GM21360 (cell line): ENCODE results near the gene F8A2.
A peak's percentile ranks its signal among the peaks of the same experiment; 100 is the strongest.
"Not testable (repeated sequence)": the region's sequence is repeated elsewhere in the genome, so short reads cannot be mapped to it uniquely, and the experiment has no call there.

Source experiments
- ATAC-seq: cut with Tn5 transposase; IDR thresholded peaks from one replicate; pipeline ENCODE4 v1.9.1; 2021; ENCODE audit warnings: mild to moderate bottlenecking, moderate library complexity; ENCODE audit not compliant: unreplicated experiment

The F8A2 gene

DNA sequence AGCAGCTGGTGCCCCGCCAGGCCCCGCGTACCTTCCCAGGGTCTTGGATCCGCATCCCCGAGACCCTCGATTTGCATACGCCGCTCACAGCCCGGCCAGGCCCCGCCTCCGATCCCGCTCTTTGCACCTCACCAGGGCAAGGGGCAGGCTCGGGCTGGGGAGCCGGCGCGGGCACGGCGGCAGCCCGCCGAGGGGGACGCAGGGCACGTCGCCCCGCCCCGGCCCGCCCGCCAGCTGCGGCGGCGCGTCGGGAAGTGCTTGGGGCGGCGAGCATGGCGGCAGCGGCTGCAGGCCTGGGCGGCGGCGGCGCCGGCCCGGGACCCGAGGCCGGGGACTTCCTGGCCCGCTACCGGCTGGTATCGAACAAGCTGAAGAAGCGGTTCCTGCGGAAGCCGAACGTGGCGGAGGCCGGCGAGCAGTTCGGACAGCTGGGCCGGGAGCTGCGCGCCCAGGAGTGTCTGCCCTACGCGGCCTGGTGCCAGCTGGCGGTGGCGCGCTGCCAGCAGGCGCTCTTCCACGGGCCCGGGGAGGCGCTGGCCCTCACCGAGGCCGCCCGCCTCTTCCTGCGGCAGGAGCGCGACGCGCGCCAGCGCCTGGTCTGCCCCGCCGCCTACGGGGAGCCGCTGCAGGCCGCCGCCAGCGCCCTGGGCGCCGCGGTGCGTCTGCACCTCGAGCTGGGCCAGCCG lies at the start of gene F8A2:
Gene F8A2 (plus strand): TSS at position 253 of the 686 bp plus-strand sequence. CDS start 20 bp downstream, at position 273.
- peak; percentile 68 for ATAC-seq

DNA sequence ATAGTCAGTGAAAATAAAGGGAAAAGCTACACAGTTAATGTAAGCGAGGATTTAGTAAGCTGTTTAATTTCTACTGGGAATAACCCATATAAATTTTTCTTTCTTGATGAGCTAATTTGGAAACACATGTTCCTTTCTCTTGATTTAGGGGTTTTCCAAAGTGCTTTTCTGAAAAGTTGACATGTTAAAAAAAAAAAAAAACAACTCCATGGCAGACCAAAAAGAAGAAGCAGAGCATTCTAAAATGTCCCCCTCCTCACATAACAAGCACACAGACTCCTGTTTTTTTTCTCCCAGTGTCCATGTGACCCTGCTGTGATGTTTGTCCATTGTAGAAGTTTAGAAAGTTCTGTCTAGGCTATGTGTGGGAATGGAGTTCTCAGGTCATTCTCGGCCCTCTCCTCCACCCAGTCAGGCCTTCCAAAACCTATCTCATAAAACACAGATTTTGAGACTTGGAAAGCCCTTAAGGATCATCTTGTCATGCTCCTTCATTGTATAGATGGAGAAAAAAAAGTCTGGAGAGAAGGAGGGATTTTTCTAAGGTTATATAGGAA lies 48.3 kb upstream of the F8A2 start:
- ATAC-seq: no peak

GRCh38 chrX:155334486-155335336 lies 47.2 kb upstream of the F8A2 start, which contains the start of gene CLIC2:
Gene CLIC2, minus strand, starts transcription at chrX:155334614. Its CDS starts 187 bp downstream, at chrX:155334427.
- ATAC-seq: no peak

DNA sequence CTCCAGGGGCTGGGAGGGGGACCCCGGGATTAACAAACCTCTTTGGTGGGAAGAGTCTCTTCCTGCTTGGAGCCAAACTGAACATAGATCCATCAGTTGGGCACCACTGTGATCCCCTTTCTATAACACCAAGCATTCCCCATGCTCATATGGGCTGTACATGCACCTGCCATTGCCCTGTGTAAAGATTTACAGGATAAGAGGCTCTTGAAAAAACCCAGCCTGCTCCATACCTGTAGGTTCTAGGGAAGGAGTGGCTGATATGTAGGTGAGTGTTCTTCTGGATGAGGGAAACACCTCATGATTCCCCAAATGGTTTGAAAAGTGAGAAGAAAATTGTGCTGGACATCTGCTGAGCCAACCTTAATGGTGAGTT lies 46.6 kb upstream of the F8A2 start:
- not testable (repeated sequence) for ATAC-seq

DNA sequence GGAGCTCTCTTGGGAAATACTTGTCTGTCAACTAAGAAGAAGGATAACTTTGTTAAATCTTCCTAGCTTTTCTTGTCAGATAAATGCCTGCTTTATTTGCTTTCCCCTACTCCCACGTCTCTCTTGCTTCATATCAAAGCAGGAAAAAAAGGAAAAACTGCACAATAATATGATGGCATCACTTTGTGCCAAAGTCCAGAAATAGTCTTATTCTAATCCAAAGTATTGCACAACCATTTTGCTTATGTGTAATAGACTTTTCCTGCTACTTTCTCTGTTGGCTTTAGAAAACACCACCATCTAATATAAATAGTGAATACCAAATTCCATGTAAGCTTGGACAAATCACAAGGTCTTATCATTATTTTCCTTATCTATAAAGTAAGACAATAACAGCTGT lies 36.2 kb upstream of the F8A2 start:
- not testable (repeated sequence) for ATAC-seq

DNA sequence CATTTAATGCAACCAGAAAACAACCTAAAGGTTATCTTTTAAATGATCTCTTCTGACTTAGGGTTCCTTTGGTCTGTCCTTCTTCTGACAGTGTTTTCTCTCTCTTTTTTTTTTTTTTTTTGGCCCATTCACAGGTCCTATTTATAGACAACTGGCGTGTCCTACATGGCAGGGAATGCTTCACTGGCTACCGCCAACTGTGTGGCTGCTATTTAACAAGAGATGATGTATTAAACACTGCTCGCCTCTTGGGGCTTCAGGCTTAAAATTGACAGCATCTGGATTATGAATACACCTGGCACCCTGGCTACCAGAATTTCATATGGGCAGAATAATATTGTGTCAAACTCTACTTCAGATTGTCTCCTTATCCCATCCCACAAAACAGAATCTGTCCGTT lies 32.4 kb upstream of the F8A2 start:
- not testable (repeated sequence) for ATAC-seq

DNA sequence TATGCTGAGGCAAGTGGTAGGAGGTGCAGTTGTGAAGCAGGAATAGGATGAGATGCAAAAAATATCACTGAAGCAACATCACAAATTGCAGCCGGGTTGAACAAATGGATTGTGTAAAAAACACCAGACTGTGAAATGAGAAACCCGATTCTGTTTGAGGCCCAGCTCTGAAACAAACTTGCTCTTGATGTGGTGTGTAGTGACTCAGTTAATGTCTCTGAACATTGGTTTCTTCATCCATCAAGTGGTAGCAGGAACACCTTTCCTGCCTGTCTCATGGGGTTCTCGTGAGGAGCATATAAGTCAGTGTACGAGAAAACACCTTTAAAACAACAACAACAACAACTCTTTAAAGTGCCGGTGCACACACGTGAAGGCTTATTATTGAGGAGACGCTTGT lies 18.2 kb upstream of the F8A2 start:
- ATAC-seq: not testable (repeated sequence)

DNA sequence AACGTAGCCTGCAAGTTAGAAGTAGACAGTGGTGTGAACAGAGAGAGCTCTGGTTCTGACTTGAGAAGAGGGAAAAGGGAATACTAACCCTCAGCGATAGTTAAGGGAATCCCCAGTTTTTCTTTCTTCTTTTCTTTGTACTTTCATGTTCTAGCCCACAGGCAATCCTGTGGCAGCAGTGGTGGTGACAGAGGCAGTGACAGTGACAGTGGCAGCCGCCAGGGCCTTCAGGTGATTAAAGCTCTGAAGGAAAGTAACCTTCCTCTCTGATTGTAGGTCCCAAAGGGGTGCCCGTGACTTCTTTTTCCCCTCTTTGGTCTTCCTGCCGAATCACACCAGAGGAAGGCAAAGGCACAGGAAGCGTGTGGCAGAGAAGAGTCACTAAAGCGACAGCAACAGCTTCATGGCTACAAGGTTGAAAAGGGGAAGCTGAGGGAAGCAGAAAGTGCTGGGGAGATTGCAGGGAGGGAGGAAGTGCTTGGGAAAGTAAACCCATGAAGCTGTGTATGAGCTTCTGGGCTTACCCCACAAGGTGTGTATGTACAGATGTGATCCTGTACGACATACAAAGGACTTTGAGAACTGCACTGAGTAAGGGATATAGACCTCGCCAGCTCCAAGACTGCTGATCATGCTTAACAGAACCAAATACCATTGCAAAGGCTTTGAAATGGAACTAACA lies 8.0 kb upstream of the F8A2 start:
- ATAC-seq: peak; percentile 52

GRCh38 chrX:155379802-155380201 lies 2.1 kb upstream of the F8A2 start:
- not testable (repeated sequence) for ATAC-seq

- ATAC-seq: peak; percentile 45
Observed at GRCh38 chrX:155382529-155382967, 653 bp downstream of the F8A2 start.

DNA sequence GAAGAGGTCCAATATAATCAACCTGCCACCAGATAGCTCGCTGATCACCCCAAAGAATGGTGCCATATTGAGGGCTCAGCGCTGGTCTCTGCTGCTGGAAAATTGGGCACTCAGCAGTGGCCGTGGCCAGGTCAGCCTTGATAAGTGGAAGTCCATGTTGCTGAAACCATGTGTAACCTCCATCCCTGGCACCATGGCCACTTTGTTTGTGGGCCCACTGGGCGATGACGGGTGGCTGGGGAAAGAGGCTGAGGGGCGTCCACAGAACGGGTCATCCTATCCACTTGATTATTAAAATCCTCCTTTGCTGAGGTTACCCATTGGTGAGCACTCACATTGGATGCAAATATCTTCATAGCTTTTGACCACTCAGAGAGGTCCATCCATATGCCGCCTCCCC lies 7.7 kb downstream of the F8A2 start:
- no peak for ATAC-seq

DNA sequence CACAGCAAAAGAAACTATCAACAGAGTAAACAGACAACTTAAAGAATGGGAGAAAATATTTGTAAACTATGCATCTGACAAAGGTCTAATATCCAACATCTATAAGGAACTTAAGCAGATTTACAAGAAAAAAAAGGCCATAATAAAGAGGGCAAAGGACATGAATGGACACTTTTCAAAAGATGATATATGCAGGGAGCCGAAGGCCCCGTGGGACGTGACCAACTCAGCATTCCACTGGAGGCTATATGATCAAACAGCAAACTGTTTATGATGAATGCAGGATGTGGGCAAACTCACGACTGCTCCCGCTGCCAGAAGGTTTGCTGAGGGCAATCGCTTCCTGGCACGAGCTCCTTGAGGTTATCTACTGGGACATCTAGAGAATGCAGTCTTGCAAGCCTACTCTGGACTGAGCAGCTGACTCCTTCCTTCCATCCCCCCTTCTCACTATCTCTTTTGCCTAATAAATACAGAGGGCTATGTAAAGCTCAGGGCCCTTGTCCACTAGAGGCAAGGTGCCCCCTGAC lies 12.9 kb downstream of the F8A2 start:
- not testable (repeated sequence) for ATAC-seq

DNA sequence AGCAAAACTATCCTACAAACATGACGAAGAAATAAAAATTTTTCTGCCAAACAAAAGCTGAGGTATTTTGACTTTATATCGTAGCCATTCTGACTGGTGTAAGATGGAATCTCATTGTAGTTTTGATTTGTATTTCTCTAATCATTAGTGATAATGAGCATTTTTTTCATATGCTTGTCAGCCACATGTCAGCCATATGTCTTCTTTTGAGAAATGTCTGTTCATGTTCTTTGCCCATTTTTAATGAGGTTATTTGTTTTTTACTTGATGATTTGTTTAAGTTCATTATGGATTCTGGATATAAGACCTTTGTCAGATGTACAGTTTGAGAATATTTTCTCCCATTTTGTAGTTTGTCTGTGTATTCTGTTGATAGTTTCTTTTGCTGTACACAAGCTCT lies 24.5 kb downstream of the F8A2 start:
- ATAC-seq: no peak

GRCh38 chrX:155417769-155418168 lies 35.9 kb downstream of the F8A2 start:
- no peak for ATAC-seq
